Stimulated activated naive CD4-positive, alpha-beta T cell treated with Interleukin-2 at 50 U/mL for 16 hours (primary cell): ENCODE data around the gene CABLES1.

Source experiments
- DNase-seq: peaks from one replicate; lab custom pipeline; 2025; lab: John Stamatoyannopoulos, UW

Gene CABLES1

DNA sequence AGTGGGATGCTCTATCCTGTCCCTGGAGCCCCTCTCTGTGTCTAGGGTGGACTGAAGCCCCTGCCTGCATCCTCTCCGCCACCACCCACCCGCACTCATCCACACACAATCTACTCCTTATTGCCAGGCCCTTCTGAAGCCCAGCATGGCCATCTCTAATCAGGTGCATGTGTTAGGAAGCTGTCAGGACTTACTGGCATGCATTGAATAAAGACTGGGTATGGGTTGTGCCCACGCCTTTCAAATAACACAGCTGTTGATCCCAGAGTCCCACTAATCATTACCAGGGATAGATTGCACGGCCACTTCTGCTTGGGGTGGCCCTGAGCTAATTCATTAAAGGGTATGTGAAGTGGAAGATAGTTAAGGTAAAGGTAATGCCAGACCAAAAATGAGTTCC lies 88.4 kb downstream of the CABLES1 start:
- no peak for DNase-seq

DNA sequence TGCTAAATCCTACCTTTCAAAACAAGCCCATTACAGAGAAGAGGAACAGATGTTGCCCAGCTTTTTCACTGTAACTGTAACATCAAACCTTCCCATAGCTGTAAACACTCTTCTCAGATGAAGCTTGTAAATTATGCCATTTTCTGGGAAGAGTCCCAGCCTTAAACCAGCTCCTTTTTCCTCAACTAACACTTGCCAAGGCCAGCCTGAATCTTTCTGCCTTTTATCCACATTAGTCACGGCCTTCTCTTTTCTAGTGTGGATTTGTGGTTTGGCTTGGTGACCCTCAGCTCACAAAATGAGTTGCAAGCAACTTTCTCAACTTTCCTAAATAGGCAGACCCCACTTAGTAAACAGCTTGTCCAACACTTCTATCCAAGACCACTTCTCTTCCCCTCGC lies 90.2 kb downstream of the CABLES1 start:
- no peak for DNase-seq

DNA sequence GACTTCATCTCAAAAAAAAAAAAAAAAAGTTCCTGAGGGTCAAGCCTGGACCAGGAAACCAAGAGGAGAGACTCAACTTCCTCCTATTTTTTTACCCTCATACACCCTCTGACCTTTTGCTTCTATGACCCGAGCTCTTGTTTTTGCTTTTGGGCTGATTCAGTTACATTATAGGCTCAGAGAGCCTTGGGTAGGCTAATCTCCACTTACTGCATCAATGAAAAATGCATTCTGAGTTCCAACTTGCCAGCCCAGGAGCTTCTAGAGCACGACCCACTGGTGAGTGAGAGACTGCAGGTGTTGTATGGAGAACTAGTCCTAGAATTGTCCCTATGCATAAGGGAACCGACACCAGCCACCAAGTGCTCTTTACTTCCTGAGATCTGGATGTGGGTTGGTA lies 91.1 kb downstream of the CABLES1 start:
- DNase-seq = no peak

DNA sequence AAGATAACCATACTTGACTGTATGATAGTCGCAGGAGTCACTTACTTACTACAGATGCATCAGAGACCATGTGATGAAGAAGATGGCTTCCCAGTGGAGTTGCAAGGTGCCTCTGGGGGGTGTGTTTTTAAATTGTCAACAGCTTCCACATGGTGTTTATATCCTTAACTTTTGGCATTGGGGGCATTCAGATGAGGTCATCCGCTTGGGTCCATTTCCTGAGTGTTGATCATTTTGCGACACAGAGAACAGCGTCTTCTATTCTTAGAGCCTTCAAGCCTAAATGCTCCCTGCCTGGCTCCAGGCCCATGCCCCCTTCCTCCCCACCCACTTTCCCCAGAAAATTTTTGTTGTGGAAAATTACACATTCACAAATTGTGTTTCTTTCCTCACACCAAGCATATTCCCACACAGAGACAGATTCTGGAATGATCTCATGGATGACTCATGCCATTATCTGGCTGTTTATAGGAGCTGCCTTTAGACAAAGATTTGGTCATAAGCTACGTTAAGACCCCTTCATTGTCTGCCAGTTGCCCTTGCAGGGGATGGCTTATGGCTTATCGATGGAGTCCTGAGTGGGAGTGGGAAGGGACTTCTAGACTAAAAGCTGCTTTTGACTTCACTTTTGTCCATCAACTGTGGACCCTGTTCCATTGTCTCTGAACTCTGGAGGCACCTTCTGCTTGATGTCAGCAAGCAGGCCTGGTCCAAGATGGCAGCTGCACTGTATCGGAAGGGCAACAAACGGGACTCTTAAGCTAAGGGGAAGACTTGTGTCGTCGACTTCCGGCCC lies 91.8 kb downstream of the CABLES1 start:
- no peak for DNase-seq

DNA sequence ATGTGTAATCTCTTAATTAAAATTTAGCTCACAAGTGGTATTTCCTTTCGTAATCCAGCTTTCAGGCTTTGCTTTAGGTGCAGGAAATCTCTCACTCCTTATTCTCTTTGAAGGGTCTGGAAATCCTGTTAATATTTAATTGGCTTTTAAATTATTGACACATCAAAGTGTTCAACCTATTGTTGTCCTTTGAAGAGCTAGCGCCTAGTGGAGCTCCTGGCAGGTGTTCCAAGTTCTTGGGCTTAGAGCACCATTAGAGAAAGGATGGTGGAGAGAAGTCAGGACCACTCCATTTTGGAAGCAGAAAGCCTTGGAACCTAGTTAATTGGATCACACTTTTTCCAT lies 92.4 kb downstream of the CABLES1 start:
- DNase-seq = no peak

DNA sequence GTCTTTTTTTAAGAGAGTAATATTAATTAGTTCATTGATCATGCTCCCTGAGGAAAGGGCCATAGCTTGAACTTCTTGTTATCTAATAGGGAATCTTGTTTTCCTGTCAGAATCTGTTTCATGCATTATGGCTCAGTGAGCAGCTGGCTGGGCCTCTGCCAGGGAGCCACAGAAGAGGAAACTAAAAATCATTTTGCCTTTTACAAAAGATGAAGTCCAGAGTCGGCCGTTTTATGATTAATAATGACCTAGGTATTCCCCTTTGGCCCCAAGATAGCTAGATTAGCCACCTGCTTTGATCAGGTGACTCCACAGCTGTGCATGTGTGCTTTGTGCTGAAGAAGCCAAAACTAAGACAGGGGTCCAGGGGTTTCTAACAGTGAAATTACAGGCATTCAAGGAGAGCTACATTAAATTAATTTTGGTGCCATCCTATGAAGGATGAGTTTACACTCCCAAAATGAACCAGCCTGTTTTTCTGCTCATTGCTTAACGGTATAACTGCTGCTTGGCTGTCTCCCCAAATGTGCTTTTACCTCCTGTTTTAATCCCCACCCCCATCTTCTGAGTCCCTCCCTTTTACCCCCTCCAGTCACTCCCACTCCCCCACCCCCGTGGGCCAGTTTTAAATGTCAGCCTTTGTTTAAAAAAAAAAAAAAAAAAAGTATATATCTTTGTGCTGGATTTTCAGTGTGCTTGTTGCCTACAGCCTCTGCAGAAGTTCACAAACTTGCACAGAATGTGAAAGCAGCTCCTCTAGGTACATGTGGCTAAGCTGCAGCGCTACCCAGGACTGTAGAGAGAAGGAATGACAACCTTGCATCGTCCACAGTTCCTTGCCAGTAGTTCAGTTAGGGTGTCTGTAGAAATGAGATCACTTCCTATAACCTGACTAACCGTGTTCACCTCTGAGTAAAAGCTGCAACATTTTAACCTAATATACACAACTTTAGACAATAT lies 93.1 kb downstream of the CABLES1 start:
- no peak for DNase-seq

DNA sequence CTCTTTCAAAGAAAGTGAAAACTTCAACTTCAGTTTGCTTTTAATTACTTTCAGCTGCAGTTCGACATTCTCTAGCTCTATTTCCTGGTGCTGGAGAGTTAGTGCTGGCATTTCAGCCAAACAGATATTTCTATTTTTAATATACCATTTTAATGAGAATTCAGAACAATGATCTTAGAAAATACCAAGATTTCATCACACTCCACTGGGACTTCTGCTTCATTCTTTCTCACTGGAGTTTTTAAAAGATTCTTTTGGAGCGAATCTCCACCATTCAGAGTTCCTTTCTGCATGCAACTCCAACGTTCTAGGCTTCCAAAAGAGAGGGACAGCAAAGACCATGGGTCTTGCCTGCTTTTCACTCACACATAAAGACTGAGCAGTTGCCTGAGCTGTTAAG lies 94.2 kb downstream of the CABLES1 start:
- no peak for DNase-seq

DNA sequence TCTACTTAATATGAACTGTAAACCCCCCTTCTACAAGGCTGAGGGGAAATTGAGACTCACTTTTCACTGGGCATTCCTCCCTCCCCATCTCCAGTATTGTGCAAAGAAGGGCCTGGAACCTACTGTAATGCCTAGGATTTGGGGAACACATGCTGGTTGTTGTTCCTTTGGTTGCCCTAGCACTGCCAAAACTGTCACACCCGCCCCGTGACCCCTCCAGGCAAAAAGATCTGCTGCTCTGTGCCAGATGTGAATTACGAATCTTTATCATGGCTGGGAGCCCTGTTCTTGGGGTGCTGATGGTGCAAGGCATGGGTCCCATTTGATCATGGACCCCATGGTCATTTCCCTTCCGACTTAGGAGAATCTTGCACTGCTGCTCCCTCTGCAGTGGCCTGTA lies 95.4 kb downstream of the CABLES1 start:
- no peak for DNase-seq

DNA sequence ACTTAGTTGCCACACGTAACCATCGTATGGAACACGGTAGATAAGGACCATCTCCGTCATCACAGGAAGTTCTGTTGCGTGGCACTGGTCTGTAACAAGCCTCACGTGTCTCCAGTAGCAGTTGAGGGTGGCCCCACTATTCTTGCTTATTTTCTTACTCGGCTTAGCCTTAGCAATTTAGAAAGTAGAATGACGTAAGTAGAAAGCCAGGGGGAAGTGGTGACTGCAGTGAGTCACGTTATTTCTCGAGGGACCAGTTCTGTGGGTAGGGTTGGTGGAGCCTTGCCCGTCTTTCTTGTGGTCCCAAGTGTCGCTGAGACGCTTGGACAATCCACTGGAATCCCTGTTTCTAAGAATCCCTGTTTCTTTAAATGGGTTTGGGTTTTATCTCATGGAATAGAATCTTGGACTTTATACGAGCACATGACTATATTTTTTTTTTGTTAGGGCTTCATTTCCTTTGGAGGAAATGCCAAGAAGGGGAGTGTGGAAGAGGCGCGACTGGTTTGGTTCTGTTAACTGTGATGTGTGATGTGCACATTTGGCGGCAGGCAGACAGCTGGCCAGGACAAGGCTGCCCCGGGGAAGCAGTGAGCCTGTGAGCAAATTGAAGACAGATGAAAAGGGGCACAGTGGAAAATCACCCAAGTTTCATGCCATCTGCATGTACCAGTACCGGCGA lies 96.2 kb downstream of the CABLES1 start:
- DNase-seq = peak; percentile 72

DNA sequence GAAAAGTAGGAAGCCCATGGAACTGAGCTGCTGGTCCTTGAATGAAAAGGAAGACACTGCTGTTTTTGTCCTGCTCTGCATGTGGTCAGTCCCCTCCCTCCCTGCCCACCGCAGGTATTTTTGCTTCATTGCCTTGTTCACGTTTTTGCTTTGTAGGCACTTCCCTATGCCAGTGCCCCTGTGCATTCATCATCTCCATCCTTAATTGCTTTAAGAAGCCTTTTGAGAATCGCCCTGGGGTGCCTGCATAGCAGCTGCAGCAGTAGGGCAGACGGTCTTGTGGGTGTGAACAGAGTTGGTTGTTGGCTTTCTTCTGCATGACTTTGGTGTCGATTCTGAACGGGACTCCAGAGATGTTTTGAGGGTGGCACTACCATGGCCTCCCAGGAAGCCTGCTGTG lies 97.0 kb downstream of the CABLES1 start:
- DNase-seq = no peak

DNA sequence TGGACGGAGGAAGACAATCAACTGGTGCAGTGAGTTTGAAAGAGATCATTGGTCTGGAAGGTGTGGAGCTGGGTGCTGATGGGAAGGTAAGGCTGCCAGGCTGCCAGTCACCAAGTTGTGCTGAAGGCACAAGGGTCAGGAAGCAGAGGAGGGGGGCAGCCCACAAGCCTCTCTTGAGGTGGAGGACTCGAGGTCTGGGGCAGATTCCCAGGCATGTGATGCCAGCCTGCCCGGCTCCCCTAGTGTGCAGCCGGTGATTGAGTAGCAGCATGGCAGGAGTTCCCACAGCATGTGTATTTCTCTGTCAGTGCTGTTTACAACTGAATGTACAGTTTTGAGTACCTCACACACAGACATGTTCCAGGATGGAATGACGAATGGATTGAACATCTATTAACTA lies 99.3 kb downstream of the CABLES1 start:
- DNase-seq = no peak

DNA sequence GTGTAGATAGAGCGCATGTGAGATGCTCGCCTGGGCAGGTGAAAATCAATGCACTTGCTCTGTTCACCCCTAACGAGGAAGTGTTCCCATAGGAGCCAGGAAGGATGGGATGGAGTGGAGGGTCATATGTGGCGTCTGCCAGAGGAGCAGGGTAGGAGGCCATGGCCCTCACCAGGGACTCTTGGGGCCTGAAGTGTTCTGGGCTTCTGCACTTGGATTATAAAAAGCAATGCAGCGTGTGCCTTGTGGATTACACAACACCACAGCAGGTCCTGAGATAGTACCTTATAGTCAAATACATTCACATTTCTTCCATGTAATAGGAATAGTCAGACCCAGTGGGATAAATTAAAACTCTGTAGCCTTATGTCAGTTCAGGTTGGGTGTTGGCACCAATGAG lies 100.1 kb downstream of the CABLES1 start:
- no peak for DNase-seq

DNA sequence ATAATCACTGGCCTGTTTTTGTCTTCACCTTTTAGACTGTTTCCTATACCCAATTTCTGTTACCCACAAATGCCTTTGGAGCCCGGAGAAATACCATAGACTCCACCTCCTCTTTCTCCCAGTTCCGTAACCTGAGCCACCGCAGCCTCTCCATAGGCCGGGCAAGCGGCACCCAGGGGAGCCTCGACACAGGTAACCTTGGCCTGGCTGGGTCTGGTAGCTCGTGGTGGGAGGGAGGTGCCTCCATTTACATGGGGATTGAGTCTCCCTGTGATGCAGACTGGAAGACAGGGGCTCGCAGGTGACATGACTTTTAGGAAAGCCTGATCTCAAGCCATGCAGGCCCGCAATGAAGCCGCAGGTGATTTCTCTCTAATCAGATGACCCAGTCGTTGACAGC lies 100.6 kb downstream of the CABLES1 start:
- no peak for DNase-seq

DNA sequence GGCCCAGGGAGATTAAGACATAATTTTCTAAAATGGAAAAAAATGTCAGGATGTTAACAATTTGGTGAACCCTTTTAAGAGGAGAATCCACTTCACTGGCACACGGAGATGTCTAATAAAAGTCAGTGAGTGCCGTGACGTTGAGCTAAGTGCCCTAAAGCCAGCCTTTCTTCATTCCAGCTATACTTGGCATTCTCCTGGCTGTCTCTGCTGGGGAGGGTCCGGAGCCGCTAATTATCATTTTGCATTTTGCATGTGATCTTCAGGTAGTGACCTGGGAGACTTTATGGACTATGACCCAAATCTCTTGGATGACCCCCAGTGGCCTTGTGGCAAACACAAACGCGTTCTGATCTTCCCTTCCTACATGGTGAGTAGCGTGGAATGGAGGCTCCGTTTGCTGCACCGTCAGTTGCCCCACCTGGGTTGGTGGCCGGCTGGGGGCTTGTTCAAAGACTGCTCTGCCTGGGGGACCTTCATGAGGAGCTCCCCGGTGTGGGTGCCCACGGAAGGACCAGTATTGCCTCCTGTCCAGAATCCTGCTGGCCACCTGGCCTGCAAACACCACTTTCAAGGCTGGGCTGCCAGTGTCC lies 101.7 kb downstream of the CABLES1 start:
- DNase-seq = no peak

DNA sequence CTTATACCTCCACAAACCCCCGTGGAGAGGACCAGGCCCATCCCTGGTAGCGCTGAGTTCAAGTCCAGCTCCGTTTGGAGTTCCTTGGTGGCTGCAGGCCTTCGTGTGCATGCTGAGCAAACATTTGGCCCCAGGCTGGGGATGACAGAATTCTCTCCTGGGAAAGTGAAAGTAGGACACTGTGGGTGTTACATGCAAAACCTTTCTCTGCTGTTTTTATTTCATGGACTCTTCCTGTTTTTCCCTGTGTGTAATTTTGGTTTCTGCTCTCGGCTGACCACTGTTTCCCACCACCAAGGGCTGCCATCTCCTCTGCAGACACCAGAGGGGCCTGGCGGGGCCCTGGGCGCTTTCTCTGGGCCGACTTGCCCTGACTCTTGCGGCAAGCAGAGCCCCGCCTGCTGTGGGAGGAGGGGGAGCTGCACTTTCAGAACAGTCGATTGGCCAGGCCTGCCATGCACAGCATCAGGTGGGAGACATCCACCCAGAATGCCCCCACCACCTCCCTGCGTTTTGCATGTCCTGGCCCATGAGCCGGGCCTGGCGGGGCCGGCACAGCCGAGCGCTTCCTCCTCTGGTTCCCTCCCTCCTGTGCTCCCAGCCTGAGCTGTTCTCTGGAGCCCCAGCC lies 102.4 kb downstream of the CABLES1 start:
- DNase-seq = peak; percentile 37

DNA sequence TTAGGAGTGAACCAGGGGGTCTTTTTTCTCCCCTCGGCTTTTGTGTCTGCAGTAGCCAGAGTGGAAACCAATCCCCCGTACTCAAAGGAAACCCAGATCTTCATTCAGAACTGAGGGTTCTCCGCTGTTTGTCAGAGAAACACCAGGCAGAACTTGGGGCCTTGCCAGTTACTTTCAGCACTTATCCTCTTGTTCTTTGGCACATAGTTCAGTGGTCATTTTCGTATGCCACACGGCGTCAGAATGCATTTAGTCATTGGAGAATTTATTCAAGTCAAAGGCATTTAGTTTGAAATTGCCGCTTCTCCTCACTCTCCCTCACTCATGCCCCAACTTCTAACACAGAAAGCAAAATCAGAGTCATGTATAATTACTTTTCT lies 102.9 kb downstream of the CABLES1 start:
- no peak for DNase-seq

DNA sequence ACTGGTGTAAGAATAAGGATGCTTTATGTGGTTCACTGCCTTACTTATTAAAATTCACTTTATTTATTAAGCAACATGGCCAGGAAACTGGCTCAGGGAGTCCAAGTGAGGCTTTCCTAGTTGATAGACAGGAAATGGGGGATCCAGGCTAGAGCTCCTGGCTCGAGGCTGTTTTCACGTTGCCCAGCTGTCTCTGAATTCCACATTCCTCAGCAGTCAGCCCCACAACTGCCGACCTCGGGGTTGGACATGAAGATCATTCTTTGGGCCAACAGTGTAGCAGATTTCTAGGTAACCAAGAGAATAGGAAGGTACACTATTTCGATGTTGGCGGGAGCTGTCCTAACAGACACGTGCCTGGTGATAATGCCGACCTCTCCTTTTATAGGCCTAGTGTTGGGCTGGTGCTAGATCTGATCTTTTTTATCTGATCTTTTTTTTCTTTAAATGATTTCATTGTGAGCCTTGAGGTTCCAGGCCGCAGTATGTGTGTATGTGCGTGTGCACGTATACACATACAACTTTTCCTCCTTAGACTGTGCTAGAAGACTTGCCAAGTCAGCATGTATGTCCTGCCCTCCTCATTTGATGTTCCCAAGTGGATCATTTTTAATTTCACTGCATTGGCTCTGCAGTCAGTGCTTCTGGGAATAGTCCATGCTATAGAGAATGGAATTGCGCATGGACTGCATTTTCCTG lies 103.5 kb downstream of the CABLES1 start:
- no peak for DNase-seq

DNA sequence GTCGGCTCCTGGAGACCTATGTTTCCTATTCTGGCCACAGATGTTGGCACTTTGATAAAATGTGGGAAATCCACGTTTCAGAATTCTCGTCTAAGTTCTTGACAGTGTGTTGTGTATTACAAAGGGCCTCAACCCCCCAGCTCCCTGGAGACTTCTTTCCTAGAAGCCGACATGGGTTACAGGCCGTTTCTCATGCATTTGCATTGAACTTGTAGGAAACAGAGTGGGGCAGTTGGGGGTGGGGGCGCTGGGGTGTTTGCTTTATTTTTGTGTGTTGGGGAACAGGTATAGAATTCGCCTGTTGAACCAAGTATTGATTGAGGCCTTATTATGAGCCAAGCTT lies 104.0 kb downstream of the CABLES1 start:
- no peak for DNase-seq

DNA sequence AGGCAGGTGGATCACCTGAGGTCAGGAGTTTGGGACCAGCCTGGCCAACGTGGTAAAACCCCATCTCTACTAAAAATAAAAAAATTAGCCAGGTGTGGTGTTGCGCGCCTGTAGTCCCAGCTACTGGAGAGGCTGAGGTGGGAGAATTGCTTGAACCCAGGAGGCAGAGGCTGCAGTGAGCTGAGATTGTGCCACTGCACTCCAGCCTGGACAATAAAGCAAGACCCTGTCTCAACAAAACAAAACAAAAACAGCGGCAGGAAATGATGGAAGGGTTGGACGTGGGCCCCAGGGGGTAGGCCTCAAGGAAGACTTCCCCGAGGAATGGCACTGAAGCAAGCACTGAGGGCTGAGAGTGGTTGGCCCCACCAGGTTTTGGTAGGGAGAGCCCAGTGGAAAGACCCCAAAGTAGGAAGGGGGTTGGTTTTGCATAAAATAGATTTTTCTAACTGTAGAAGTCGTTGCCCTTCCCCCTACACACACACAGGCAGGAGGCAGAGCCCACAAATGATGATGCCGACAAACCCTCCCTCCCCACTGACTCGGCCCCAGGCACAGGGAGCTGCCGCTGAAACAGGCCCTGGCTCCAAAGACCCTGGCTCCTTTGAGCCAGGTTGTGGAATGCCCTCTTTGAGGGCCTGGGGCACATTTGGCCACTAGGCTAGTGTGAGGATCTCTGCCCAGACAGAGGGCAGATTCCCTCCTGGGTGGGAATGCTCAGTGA lies 104.8 kb downstream of the CABLES1 start:
- DNase-seq = no peak

DNA sequence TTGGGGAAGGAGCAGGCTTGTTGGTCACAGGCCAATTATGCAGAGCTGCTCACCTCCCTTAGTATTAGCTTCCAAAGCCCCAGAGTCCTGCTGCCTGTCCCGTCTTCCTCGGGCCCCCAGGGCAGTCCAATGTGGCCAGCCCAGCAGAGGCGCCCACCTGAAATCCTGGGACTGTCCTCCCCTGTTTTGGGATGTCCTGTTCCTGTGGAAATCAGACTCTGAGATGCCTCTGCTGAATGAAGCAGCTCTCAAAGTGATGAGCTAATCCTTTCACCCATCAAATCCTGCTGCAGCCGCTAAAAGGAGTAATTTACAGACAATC lies 105.3 kb downstream of the CABLES1 start:
- DNase-seq = no peak
